HPDE6-E6E7 (cell line): ENCODE data around the gene KBTBD2.
A peak's percentile ranks its signal among the peaks of the same experiment; 100 is the strongest.
"Not testable (repeated sequence)": the region's sequence is repeated elsewhere in the genome, so short reads cannot be mapped to it uniquely, and the experiment has no call there.

ENCODE experiments used
- DNase-seq: peaks from one replicate; pipeline ENCODE4 v3.0.0; 2011; ENCODE audit warnings: missing footprints; ENCODE audit errors: extremely low spot score

The KBTBD2 gene

DNA sequence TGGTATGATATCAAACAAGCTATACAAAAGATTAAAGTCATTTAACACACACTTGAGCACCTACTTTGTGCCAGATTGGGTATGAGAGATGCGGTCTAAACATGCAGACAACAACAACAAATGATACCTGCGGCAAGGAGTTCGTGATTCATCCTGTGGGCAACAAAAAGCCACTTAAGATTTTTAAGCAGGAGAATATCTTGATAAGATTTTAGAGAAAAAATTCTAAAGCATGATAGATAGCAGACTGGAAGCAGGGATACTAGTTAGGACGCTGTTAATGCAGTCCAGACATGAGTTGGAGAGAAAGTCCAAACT is 1.6 kb upstream of the KBTBD2 start:
- DNase-seq = no peak

DNA sequence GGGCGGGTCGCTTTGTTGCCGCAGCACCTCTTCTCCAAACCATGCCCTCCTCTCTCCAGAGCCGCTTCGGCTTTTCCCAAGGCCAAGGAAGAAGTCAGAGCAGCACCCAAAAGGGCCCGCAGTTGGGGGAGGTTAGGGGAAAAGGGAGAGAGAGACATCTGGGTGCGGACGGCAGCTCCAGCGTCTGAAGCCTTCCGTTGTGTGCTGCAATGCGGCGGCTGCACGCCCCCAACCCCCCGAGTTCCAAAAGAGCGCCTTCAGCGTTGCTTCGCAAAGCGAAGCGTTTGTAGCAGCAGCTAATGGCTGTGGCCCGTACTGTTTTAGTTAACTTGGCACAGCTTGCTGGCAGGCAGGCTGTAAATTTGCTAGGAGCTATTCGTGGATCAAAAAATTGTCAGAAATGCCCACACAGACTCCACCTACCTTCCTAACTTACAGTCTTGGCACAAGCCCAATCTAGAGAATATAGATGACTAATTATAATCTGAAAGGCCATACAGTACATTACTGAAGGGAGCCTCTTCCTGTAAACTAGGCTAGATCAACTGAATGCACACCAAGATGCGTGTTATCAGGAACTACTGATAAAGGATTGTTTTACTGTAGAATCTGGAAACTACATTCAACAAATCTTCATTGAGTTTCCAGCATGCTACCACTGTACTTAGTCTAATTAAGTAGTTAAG is 1.1 kb upstream of the KBTBD2 start:
- peak; percentile 28 for DNase-seq

DNA sequence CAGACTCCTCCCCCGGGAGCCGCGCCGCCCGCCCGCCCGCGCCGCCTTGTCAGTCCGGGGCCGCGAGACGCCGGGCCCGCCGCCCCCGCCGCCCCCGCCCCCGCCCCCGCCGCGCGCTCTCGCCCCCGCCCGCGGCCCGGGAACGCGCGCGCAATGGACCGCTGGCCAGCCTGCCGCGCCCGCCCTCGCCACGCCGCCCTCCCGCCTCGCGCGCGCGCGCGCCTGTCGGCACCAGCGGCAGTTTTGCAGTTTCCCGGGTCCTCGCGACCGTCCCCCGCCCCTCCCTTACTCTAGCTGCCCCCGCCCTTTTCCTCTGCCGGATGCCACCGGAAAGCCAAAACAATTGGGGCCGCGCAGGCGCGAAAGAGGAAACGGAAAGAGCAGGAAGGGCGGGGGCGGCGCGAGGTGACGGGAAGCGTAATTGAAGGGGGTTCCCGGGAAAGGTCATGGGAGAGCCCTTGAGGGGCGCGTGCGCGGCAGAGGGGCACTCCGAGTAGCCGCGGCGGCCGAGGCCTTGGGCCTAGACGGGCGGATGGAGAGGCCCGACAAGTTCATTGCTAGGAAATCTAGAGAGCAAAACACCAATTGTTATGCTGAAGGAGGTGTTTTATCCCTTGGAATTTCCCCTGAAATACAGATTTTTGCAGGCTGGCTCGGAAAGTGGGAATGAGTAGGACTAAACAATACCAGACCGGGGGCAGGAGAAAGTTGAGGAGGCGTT is 400 bp upstream of the KBTBD2 start:
- peak; percentile 76 for DNase-seq

DNA sequence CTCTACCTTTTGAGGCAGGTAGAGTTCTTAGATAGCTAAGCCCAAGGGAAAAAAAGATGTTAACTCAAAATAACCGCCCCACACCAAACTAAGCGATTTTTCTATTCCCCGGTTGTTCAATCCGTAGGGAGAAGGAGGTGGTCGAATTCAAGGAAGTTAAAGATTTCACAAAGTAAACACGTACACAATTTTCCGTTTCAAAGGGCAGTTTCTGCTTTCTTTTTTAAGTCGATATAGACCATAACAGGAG is 842 bp downstream of the KBTBD2 start:
- no peak for DNase-seq

DNA sequence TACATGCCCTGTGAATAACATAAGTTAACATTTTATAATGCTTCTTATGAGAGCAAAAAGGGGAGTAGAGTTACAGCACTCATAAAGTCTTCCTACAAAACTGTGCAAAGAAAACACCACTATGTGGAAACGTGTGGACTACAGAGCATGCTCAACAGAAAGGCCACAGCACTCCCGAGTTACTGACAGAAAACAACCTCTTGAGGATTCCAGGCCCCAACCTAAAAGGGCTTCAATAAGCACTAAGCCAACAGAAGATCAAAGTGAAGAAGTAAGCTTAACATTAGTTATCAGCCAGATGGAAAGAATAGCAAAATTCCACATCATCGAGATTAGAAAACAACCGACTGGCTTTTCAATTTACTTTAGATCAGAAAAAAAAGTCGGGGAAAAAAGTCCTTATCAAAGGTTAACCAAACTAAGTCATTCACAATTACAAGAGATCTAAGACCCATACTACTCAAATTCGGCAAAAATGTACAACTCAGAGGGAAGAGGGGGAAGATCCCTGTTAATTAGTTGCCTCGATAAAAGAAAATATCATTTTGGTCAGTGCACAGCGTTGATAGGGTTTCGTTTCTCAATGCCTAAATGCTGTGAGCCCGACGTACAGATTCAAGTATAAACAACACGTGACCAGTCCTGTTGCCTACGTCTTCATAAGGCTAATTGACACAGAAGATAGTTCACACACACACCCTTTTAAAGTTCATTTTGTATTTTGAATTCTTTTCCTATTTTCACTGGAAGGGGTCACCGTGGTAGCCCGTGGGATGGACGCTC is 1.4 kb downstream of the KBTBD2 start:
- peak; percentile 26 for DNase-seq

DNA sequence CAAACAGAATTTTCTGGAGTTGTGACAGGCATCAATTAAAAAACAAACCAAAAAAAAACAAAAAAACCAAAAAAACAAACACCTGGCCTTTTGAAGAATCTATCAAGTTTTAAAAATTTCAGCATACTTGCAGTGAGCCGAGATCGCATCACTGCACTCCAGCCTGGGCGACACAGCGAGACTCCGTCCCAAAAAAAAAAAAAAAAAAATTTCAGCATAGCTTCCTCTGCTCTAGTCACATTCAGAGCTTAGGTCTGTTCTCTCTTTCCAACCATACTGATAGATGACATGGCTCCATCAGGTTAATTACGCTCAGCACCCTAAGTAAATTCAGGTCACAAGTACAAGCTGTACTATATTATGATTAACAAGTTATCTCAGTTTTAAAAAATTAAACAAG is 3.1 kb downstream of the KBTBD2 start:
- no peak for DNase-seq

- no peak for DNase-seq
These were observed 4.2 kb downstream of the KBTBD2 start for GRCh38 chr7:32887395-32887794.

GRCh38 chr7:32881074-32881982 is 10.2 kb downstream of the KBTBD2 start:
- DNase-seq = no peak

GRCh38 chr7:32879460-32879859 is 12.1 kb downstream of the KBTBD2 start:
- no peak for DNase-seq

DNA sequence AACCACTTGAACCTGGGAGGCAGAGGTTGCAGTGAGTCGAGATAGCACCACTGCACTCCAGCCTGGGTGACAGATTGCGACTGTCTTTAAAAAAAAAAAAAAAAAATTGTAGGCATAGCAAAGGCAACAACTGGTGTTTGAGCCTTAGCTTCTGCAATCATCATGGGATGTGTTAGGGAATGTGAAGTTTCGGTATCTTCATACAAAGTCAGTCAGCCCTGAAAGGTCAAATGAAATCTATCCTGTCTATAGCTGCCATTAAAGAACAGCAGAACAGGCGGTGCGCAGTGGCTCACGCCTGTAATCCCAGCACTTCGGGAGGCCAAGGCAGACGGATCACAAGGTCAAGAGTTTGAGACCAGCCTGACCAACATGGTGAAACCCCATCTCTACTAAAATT is 13.5 kb downstream of the KBTBD2 start:
- not testable (repeated sequence) for DNase-seq

DNA sequence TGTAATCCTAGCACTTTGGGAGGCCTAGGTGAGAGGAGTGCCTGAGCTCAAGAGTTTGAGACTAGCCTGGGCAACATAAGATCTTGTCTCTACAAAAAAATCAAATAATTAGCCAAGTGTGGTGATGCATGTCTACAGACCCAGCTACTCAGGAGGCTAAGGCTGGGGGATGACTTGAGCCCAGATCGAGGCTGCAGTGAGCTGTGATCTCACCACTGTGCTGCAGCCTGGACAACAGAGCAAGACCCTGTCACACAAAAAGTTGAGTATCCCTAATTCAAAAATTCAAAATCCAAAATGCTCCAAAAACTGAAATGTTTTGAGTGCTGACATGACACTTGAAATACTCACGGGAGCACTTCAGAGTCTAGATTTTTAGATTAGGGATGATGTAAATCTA is 19.1 kb downstream of the KBTBD2 start:
- DNase-seq = no peak

- DNase-seq = no peak
These were observed 19.8 kb downstream of the KBTBD2 start for GRCh38 chr7:32871624-32872371.

DNA sequence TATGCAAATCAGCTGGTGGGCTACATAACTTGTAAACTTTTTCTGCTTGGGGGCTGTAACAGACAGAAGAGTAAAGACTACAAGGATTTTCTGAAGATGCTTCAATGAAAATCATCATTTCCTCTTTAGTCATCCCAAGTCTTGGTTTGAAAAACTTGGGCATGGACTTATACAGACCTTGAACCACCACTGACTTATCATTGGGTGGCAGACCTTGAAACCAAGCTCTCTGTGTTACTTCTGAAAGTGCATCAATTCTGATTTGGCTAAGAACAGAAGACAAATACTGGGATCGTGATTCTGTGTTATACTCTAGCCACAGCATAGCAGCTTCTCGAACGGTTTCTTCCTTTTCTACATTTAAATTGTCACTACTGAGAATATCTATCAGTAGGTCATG is 21.3 kb downstream of the KBTBD2 start:
- DNase-seq = no peak

- no peak for DNase-seq
These were observed 21.8 kb downstream of the KBTBD2 start for GRCh38 chr7:32869716-32870115.

DNA sequence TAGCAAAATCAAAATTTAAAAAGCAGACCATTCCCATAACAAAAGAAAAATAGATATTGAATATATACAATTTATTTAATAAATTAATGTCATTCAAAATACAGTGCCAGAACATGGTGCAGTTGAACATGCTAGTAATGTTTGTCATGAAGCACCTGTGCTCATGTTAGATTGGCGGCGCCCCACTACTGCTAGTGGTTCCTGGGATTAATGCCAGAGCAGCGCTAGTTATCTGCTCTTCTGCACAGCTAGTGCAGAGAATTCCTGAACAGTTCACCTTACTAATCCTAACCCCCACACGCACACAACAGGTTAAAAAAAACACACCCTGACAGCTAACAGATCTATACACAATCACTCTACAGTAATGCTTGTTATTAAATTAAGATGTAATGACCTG is 23.4 kb downstream of the KBTBD2 start:
- no peak for DNase-seq

DNA sequence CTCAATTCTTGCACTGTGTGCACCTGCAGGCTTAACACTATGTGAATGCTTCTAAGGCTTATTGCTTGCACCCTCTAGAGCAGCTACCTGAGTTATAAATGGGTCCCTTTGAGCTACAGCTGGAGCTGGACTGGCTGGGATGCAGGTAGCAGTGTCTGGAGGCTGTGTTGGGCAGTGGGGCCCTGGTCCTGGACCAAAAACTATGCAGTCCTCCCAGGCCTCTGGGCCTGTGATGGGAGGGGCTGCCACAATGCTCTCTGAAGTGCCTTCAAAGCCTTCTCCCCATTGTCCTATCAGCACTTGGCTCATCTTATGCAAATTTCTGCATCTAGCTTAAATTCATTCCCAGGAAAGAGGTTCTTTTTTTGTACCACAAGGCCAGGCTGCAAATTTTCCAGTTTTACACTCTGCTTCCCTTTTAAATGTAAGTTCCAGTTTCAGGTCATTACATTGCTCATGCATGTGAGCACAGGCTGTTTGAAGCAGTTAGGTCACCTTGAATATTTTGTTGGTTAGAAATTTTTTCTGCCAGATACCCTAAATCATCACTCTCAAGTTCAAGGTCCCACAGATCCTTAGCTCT is 26.0 kb downstream of the KBTBD2 start:
- DNase-seq = no peak

GRCh38 chr7:32863872-32864271 is 27.7 kb downstream of the KBTBD2 start:
- DNase-seq = not testable (repeated sequence)

DNA sequence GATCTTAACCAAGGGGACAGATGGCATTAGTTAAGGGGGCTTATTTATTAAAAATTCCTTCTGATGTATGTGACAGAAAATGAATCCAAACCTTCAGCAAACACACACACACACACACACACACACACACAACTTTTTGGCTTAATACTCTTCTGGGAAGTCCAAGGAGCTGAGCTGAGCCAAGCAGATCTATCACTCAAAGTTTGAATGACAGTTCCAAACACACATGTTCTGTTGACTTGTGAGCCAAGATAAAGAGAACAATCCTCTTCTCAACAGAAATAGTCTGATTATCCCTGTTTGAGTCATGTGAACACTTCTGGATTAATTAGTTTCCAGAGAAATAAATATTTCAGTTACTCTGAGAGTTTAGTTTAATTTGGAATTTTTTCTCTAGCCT is 31.5 kb downstream of the KBTBD2 start:
- no peak for DNase-seq

DNA sequence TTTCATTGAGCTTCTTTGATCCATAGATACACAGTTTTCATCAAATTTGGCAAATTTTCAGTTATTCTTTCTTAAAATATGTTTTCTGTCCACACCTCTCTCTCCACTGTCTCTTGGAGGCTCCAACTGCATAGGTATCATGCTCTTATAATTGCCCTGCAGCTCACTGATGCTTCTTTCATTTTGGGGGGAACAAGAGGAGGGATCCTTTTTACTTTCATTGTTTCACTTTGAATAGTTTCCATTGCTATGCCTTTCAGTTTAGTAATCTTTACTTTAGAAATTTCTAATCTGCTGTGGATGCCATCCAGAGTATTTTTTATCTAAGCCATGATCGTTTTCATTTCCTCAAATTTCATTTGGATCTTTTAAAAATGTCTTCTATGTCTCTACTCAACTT is 32.9 kb downstream of the KBTBD2 start:
- no peak for DNase-seq

- DNase-seq = not testable (repeated sequence)
These were observed 34.5 kb downstream of the KBTBD2 start for GRCh38 chr7:32857063-32857462.
